NB4 (cell line): ENCODE results near the gene IL2.

Experiments
- DNase-seq: peaks from one replicate; pipeline ENCODE4 v3.0.0; 2010; ENCODE audit warnings: low read depth
- H3K4me3 ChIP-seq: one replicate; pipeline ENCODE4 v1.5.1; 2011; ENCODE audit warnings: mild to moderate bottlenecking, low read depth, low read length, moderate library complexity
- CTCF ChIP-seq: IDR thresholded peaks from one replicate; pipeline ENCODE4 v1.5.1; 2012; ENCODE audit warnings: low read depth, low read length
- MAX ChIP-seq: IDR thresholded peaks from 2 replicates; pipeline ENCODE4 v1.6.1; 2011; ENCODE audit warnings: low read depth, low read length
- MYC ChIP-seq: IDR thresholded peaks from 2 replicates; pipeline ENCODE4 v1.6.1; 2011; ENCODE audit warnings: low read depth, low read length
- POLR2A ChIP-seq: IDR thresholded peaks from 2 replicates; pipeline ENCODE4 v1.6.1; 2011; ENCODE audit warnings: mild to moderate bottlenecking; ENCODE audit not compliant: insufficient read length; ENCODE audit errors: extremely low read depth

Gene IL2

GRCh38 chr4:122456231-122457116 lies at the start of gene IL2:
Gene IL2, minus strand, starts transcription at chr4:122456725. Its CDS starts 285 bp downstream, at chr4:122456440.
- no peak within 1 kb of the TSS for H3K4me3 ChIP-seq
- no peak for TF ChIP-seq POLR2A
- no peak for TF ChIP-seq CTCF
- TF ChIP-seq MYC, result no peak
- no peak for TF ChIP-seq MAX
- DNase-seq, result no peak

GRCh38 chr4:122503214-122503613 lies 46.7 kb upstream of the IL2 start:
- TF ChIP-seq CTCF (no peak), MAX (no peak), MYC (no peak), POLR2A (no peak)
- no peak overlapping the region for H3K4me3 ChIP-seq
- DNase-seq, result no peak

GRCh38 chr4:122500852-122501501 lies 44.5 kb upstream of the IL2 start:
- DNase-seq, result no peak
- no peak overlapping the region for H3K4me3 ChIP-seq
- no peak for TF ChIP-seq CTCF
- no peak for TF ChIP-seq POLR2A
- TF ChIP-seq MAX, result no peak
- no peak for TF ChIP-seq MYC

GRCh38 chr4:122489061-122489460 lies 32.5 kb upstream of the IL2 start:
- no peak overlapping the region for H3K4me3 ChIP-seq
- no peak for DNase-seq
- TF ChIP-seq MYC, result no peak
- no peak for TF ChIP-seq POLR2A
- no peak for TF ChIP-seq MAX
- TF ChIP-seq CTCF, result no peak

GRCh38 chr4:122483481-122483880 lies 27.0 kb upstream of the IL2 start:
- no peak overlapping the region for H3K4me3 ChIP-seq
- TF ChIP-seq POLR2A (no peak), MYC (no peak), MAX (no peak), CTCF (no peak)
- DNase-seq, result no peak
